ENCODE data around the gene GUCY1A1. TPM values are rescaled to one million over a fixed set of nuclear protein-coding genes. Genes with fewer than 3 reads are reported as not detected.

Gene GUCY1A1
- total RNA-seq (2022) (19.0 and 23.6 TPM in 2 replicates), Bru-seq, nascent RNA (percentile 75 among the genes with signal in this experiment), BruChase-seq, experiment 1, labeled RNA remaining after a 6-hour chase (percentile 67 among the genes with signal in this experiment), BruChase-seq, experiment 2, labeled RNA remaining after a 2-hour chase (percentile 69 among the genes with signal in this experiment)
- long read RNA-seq, partial matches to known transcripts, result 5 of 20 reads
- long read RNA-seq, other reads (novel, unspliced or antisense), result 10 of 20 reads

- Mint-ChIP-seq H3K4me1 (ENCODE audit: low read depth, unreplicated experiment) (peaks cover 23% of the 10 kb centered on the region), H3K27me3 (ENCODE audit: unreplicated experiment) (no peaks in the 10 kb centered on the region), H3K36me3 (ENCODE audit: insufficient read depth, unreplicated experiment) (peaks cover 30% of the 10 kb centered on the region), H3K27ac (ENCODE audit: unreplicated experiment) (peak within 1 kb of the TSS; percentile 81), H3K9me3 (ENCODE audit: low read depth, unreplicated experiment) (no peaks in the 10 kb centered on the region), H3K4me3 (ENCODE audit: low read depth, unreplicated experiment) (peak within 1 kb of the TSS; percentile 85)
- intact Hi-C loops (cut with micrococcal nuclease; ENCODE audit: unreplicated experiment), result loop anchor here (1.0 to 5.0 kb wide), 2 partner anchors 96 to 137 kb away; no protein-coding TSS in a partner anchor
- CTCF ChIA-PET, result no interaction called here
- no TSS peak for BruUV-seq (replicated peaks)
- no peak for TF ChIP-seq CTCF (IDR thresholded peaks at IDR 0.05; ENCODE audit: unreplicated experiment)
- DNase-seq, result no peak
Observed at GRCh38 chr4:155666344-155667221, at the start of gene GUCY1A1. GUCY1A1 (plus strand) TSS chr4:155666848; CDS start chr4:155696868, 30,020 bp downstream.

GRCh38 chr4:155617296-155617695 is 49.4 kb upstream of the GUCY1A1 start:
- intact Hi-C loops (cut with micrococcal nuclease; ENCODE audit: unreplicated experiment), result no loop called here
- CTCF ChIA-PET, result no interaction called here
- H3K9me3 Mint-ChIP-seq (ENCODE audit: low read depth, unreplicated experiment), result no peaks in the 10 kb centered on the region
- no peaks in the 10 kb centered on the region for H3K27me3 Mint-ChIP-seq (ENCODE audit: unreplicated experiment)
- no peaks in the 10 kb centered on the region for H3K36me3 Mint-ChIP-seq (ENCODE audit: insufficient read depth, unreplicated experiment)
- no peak for DNase-seq
- no peak for TF ChIP-seq CTCF (IDR thresholded peaks at IDR 0.05; ENCODE audit: unreplicated experiment)
- BruUV-seq (replicated peaks), result no TSS peak
- H3K27ac Mint-ChIP-seq (ENCODE audit: unreplicated experiment), result no peak overlapping the region
- H3K4me3 Mint-ChIP-seq (ENCODE audit: low read depth, unreplicated experiment), result no peak overlapping the region
- no peaks in the 10 kb centered on the region for H3K4me1 Mint-ChIP-seq (ENCODE audit: low read depth, unreplicated experiment)

GRCh38 chr4:155618183-155618838 is 48.3 kb upstream of the GUCY1A1 start:
- no peak for TF ChIP-seq CTCF (IDR thresholded peaks at IDR 0.05; ENCODE audit: unreplicated experiment)
- no TSS peak for BruUV-seq (replicated peaks)
- no peaks in the 10 kb centered on the region for H3K4me1 Mint-ChIP-seq (ENCODE audit: low read depth, unreplicated experiment)

GRCh38 chr4:155620637-155621036 is 46.0 kb upstream of the GUCY1A1 start:
- no TSS peak for BruUV-seq (replicated peaks)
- Mint-ChIP-seq H3K9me3 (ENCODE audit: low read depth, unreplicated experiment) (no peaks in the 10 kb centered on the region), H3K27me3 (ENCODE audit: unreplicated experiment) (no peaks in the 10 kb centered on the region), H3K27ac (ENCODE audit: unreplicated experiment) (no peak overlapping the region), H3K4me3 (ENCODE audit: low read depth, unreplicated experiment) (no peak overlapping the region), H3K4me1 (ENCODE audit: low read depth, unreplicated experiment) (peaks cover 13% of the 10 kb centered on the region), H3K36me3 (ENCODE audit: insufficient read depth, unreplicated experiment) (no peaks in the 10 kb centered on the region)
- DNase-seq, result no peak
- no peak for TF ChIP-seq CTCF (IDR thresholded peaks at IDR 0.05; ENCODE audit: unreplicated experiment)
- intact Hi-C loops (cut with micrococcal nuclease; ENCODE audit: unreplicated experiment), result no loop called here
- CTCF ChIA-PET, result interaction anchor here (0.5 kb wide), 1 partner anchor 820 kb away, joined by 8 read pairs; no protein-coding TSS in a partner anchor

More at GRCh38 chr4:155618183-155618838, 48.3 kb upstream of the GUCY1A1 start:
- H3K36me3 Mint-ChIP-seq (ENCODE audit: insufficient read depth, unreplicated experiment), result no peaks in the 10 kb centered on the region
- intact Hi-C loops (cut with micrococcal nuclease; ENCODE audit: unreplicated experiment), result no loop called here
- no peaks in the 10 kb centered on the region for H3K9me3 Mint-ChIP-seq (ENCODE audit: low read depth, unreplicated experiment)
- CTCF ChIA-PET, result no interaction called here
- H3K27ac Mint-ChIP-seq (ENCODE audit: unreplicated experiment), result no peak overlapping the region
- no peaks in the 10 kb centered on the region for H3K27me3 Mint-ChIP-seq (ENCODE audit: unreplicated experiment)
- H3K4me3 Mint-ChIP-seq (ENCODE audit: low read depth, unreplicated experiment), result no peak overlapping the region
- no peak for DNase-seq

All from Calu3 (cell line).